Activated naive CD4-positive, alpha-beta T cell treated with anti-CD3 and anti-CD28 coated beads for 36 hours (primary cell): ENCODE measurements around the gene PIGN. TPM values are rescaled to one million over a fixed set of nuclear protein-coding genes. Genes with fewer than 3 reads are reported as not detected.
"Not testable (repeated sequence)": the region's sequence is repeated elsewhere in the genome, so short reads cannot be mapped to it uniquely, and the experiment has no call there.

Source experiments
- CTCF ChIA-PET: fragments of 350-600 bp; sonication (Branson Sonifier 250); formaldehyde crosslinking; loops from one replicate; lab custom pipeline; 2021; ENCODE audit warnings: antibody characterized with exemption; lab: Charles Lee
- DNase-seq: peaks from one replicate; pipeline ENCODE4 v3.0.0-alpha.2; 2020
- H3K27ac Mint-ChIP-seq: one replicate; pipeline ENCODE4 v1.8.0; 2021; ENCODE audit warnings: mild to moderate bottlenecking, mixed read lengths
- H3K27me3 Mint-ChIP-seq: one replicate; pipeline ENCODE4 v1.8.0; 2021; ENCODE audit warnings: low read depth, mixed read lengths
- H3K36me3 Mint-ChIP-seq: one replicate; pipeline ENCODE4 v1.8.0; 2021; ENCODE audit warnings: low read depth, mixed read lengths
- H3K4me1 Mint-ChIP-seq: one replicate; pipeline ENCODE4 v1.8.0; 2021; ENCODE audit warnings: low read depth, mixed read lengths
- H3K4me3 Mint-ChIP-seq: one replicate; pipeline ENCODE4 v1.8.0; 2021; ENCODE audit warnings: mild to moderate bottlenecking, moderate library complexity, mixed read lengths
- H3K9me3 Mint-ChIP-seq: one replicate; pipeline ENCODE4 v1.8.0; 2021; ENCODE audit warnings: mixed read lengths
- intact Hi-C: fragments of 100-400 bp; cut with micrococcal nuclease; formaldehyde crosslinking; loops from one replicate; pipeline ENCODE4 v1.15.1; 2023
- total RNA-seq, 2 experiments: library from RNA; stranded (reverse); gene quantifications; one replicate each; pipeline ENCODE4 v1.2.3, GENCODE V29; 2021

The PIGN gene
- total RNA-seq, 2 experiments from 2014 or later: 21.2 to 22.6 TPM

DNA sequence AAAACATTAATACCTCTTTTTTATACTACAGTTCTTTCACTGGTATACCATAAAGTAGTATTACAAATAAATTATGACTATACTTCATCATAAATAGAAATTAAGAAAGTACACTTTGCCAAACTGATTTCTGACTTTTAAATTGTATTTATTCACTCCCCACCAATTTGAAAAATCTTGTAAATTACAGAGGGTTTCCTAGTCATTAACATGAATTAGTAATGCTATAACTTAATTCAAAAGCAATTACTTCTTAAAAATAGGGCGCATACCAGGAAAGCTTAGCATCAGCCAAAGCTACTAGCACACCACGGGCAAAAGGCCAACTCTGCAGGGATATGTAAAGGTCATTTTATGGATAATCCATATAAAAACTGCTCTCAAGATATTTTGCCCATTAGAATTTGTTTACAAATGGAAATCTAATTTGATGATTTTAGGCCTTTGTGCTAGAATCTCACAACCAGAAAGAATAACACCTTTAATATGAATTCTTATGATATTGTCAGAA, 142.3 kb downstream of the PIGN start:
- Mint-ChIP-seq H3K27ac (no peak overlapping the region), H3K27me3 (no peaks in the 10 kb centered on the region), H3K36me3 (peaks cover 27% of the 10 kb centered on the region), H3K9me3 (peaks cover 9% of the 10 kb centered on the region), H3K4me3 (no peak overlapping the region), H3K4me1 (no peaks in the 10 kb centered on the region)
- DNase-seq: no peak
- CTCF ChIA-PET: no interaction called here
- intact Hi-C loops: no loop called here

DNA sequence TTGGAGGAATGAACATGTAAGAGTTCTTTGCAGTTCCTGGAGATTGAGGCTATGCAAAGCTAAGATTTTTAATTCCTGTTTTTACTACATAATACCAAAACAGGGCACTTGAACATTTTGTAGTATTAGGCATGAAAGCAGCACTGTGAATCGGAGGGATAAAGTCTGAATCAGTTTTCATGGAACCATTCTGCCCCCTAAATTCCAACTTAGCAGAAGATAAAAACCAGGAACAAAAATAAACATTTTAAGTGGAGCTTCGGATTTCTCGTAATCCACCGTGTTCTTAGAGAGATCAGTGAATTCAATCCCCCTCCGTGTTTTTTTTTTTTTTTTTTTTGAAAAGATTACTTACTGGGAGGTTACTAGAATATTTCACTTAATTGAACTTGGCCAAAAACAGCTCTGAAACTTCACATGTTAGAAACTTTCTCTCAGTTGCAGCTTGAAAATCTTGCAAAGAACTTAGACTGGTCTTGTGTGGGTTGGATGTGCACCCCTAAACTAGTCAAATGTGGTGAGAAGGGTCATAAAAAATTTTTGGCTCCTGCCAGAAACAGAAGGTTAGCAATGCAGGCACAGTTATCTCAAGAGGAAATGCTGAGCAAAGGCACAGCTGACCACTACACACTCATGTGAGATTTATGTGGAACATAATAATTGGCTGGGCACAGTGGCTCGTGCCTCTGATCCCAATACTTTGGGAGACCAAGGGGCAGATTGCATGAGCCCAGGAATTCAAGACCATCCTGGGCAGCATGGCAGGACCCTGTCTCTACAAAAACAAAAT, 148.7 kb downstream of the PIGN start:
- Mint-ChIP-seq H3K4me1 (peaks cover 17% of the 10 kb centered on the region), H3K4me3 (no peak overlapping the region), H3K27ac (no peak overlapping the region), H3K36me3 (peaks cover 2% of the 10 kb centered on the region), H3K27me3 (no peaks in the 10 kb centered on the region), H3K9me3 (no peaks in the 10 kb centered on the region)
- intact Hi-C loops: no loop called here
- DNase-seq: no peak
- CTCF ChIA-PET: no interaction called here

- intact Hi-C loops: no loop called here
- Mint-ChIP-seq H3K4me1 (peaks cover 23% of the 10 kb centered on the region), H3K36me3 (peaks cover 2% of the 10 kb centered on the region), H3K27me3 (no peaks in the 10 kb centered on the region), H3K9me3 (no peaks in the 10 kb centered on the region), H3K4me3 (no peak overlapping the region), H3K27ac (no peak overlapping the region)
- no peak for DNase-seq
- CTCF ChIA-PET: no interaction called here
Measured at GRCh38 chr18:62037012-62037742, 149.7 kb downstream of the PIGN start.

DNA sequence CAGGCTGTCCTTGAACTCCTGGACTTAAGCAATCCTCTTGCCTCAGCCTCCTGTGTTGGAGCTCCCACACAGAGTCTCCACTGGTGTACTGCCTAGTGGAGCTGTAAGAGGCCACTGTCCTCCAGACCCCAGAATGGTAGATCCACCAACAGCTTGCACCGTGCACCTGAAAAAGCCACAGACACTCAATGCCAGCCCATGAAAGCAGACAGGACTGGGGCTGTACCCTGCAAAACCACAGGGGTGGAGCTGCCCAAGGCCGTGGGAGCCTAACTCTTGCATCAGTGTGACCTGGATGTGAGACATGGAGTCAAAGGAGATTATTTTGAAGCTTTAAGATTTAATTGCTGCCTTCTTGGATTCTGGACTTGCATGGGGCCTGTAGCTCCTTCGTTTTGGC, 152.6 kb downstream of the PIGN start:
- H3K27ac Mint-ChIP-seq, H3K9me3 Mint-ChIP-seq, H3K4me3 Mint-ChIP-seq, H3K27me3 Mint-ChIP-seq, H3K36me3 Mint-ChIP-seq, CTCF ChIA-PET, intact Hi-C loops: not testable (repeated sequence)
- H3K4me1 Mint-ChIP-seq: peaks cover 23% of the 10 kb centered on the region
- DNase-seq: peak; percentile 42

DNA sequence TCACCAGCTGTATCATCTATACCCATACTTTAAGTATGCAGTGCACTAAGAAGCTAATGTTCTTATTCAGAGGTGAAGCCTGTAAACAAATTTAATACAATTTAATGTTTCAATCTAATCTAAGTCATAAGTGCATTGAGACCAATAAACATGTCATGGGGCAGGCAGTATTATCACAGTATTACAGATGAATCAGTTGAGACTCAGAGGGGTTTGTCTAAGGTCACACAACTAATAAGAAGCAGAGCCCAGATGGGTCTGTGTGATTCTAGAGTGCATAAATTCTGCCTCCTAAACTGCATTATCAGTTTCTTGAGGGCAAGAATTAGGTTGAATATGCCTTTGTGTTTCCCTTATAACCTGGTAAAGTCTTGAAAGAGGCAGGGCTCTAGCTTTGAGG, 153.1 kb downstream of the PIGN start:
- no peak overlapping the region for H3K4me3 Mint-ChIP-seq
- no peak for DNase-seq
- CTCF ChIA-PET: interaction anchor here (0.6 kb wide), 1 partner anchor 12 kb away, joined by 3 read pairs; no protein-coding TSS in a partner anchor
- peaks cover 23% of the 10 kb centered on the region for H3K4me1 Mint-ChIP-seq
- H3K9me3 Mint-ChIP-seq: no peaks in the 10 kb centered on the region
- H3K27ac Mint-ChIP-seq: no peak overlapping the region
- H3K27me3 Mint-ChIP-seq: no peaks in the 10 kb centered on the region
- intact Hi-C loops: loop anchor here (1.0 to 2.0 kb wide), 2 partner anchors 57 to 69 kb away; no protein-coding TSS in a partner anchor
- H3K36me3 Mint-ChIP-seq: no peaks in the 10 kb centered on the region

- H3K36me3 Mint-ChIP-seq: no peaks in the 10 kb centered on the region
- H3K9me3 Mint-ChIP-seq: no peaks in the 10 kb centered on the region
- peaks cover 23% of the 10 kb centered on the region for H3K4me1 Mint-ChIP-seq
- intact Hi-C loops: loop anchor here (1.0 to 2.0 kb wide), 2 partner anchors 57 to 70 kb away; no protein-coding TSS in a partner anchor
- H3K27me3 Mint-ChIP-seq: no peaks in the 10 kb centered on the region
- no peak overlapping the region for H3K4me3 Mint-ChIP-seq
- no peak overlapping the region for H3K27ac Mint-ChIP-seq
- DNase-seq: no peak
- CTCF ChIA-PET: interaction anchor here (0.6 kb wide), 1 partner anchor 13 kb away, joined by 3 read pairs; no protein-coding TSS in a partner anchor
Measured at GRCh38 chr18:62033207-62033606, 153.6 kb downstream of the PIGN start.

DNA sequence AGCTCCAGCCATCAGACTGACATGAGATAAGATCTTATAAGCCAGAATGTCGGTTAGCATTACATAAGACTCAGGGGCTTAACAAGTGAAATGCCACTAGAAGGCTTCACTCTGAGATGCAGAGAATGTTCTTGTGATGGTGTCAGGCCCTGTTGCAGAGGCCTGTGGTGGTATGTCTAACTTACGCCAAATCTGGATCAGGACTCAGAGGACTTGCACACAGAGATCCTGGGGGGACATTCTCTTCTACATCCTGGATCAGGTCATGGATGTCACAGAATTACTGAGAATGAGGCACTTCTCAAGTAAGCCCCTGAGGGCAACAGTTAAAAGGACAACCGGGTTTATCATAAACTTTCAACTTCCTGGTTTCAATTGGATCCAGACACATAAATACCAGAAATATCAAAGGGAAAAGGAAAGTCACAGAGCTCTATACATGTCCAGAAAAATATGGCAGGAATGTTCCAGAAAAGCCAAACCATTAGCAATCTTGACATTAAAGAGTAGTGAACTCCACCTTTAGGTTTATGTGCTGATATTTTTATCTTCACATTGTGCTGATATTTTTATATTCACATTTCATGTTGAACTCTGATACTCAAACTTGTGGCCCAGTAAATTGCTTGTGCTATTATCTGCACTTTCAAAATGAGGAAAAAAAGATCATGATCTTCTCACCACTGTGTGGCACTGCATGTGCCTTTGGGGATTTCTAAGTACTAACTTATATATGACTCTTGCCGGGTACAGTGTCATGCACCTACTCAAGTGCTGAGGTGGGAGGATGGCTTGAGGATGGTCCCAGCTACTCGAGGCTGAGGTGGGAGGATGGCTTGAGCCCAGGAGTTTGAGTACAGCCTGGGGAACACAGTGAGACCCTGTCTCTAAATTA, 156.5 kb downstream of the PIGN start:
- peaks cover 21% of the 10 kb centered on the region for H3K4me1 Mint-ChIP-seq
- intact Hi-C loops: loop anchor here (2.0 kb wide), 1 partner anchor 100 kb away; no protein-coding TSS in a partner anchor
- no peaks in the 10 kb centered on the region for H3K36me3 Mint-ChIP-seq
- no peaks in the 10 kb centered on the region for H3K9me3 Mint-ChIP-seq
- no peak for DNase-seq
- CTCF ChIA-PET: interaction anchor here (0.7 kb wide), 1 partner anchor 16 kb away, joined by 3 read pairs; no protein-coding TSS in a partner anchor
- no peak overlapping the region for H3K4me3 Mint-ChIP-seq
- no peaks in the 10 kb centered on the region for H3K27me3 Mint-ChIP-seq
- no peak overlapping the region for H3K27ac Mint-ChIP-seq

DNA sequence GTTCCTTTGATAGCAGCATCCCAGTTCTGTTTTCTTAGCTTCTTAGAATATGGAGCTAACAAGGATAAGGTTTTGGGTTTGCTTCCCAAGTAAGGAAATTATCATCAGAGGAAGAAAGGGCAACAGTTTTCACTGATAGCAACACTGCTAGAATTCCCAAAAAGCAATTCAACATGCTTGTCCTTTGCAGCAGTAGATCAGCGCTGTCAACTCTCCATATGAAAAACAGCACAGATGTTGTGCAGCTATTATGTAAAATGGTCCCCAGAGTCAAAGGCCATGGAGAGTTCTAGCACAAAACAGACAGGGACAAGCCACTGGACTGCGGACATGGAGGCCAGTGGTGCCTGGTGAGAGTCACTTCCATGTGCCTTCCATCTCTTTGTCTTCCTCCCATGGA, 158.1 kb downstream of the PIGN start:
- no peak overlapping the region for H3K4me3 Mint-ChIP-seq
- CTCF ChIA-PET: no interaction called here
- intact Hi-C loops: no loop called here
- no peak for DNase-seq
- H3K27me3 Mint-ChIP-seq: no peaks in the 10 kb centered on the region
- H3K27ac Mint-ChIP-seq: no peak overlapping the region
- H3K36me3 Mint-ChIP-seq: no peaks in the 10 kb centered on the region
- H3K4me1 Mint-ChIP-seq: peaks cover 11% of the 10 kb centered on the region
- H3K9me3 Mint-ChIP-seq: no peaks in the 10 kb centered on the region

DNA sequence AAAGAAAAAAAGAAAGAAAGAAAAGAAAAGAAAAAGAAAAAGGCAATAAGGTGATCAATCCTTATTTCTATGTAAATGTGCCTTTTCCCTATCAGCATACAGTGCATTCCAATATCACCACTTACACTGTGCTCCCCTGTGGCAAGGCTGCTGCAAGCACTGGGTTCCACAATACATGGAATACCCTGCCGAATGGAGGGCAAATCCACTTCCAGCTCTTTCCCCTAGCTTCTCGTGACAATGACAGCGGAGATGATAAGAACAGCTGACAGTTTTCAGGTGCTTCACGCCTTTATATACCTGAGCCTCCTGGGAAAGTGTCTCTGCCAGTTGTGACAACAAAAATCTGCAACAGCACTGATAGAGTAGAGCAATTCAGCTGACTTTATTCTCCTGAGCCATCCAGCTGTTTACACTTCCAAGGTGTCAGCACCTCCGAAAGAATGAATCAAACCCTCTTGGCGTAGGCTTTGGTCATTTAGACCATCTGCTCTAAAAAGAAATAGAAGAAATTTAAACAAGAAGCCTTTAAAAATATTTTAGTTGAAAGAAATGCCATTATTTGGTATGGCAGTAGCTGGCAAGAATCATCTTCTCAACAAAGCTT, 158.8 kb downstream of the PIGN start:
- Mint-ChIP-seq H3K27me3 (no peaks in the 10 kb centered on the region), H3K4me1 (peaks cover 4% of the 10 kb centered on the region), H3K4me3 (no peak overlapping the region), H3K36me3 (no peaks in the 10 kb centered on the region), H3K27ac (no peak overlapping the region), H3K9me3 (no peaks in the 10 kb centered on the region)
- intact Hi-C loops: no loop called here
- CTCF ChIA-PET: interaction anchor here (0.6 kb wide), 1 partner anchor 1832 kb away, joined by 3 read pairs; no protein-coding TSS in a partner anchor
- no peak for DNase-seq

- no peaks in the 10 kb centered on the region for H3K36me3 Mint-ChIP-seq
- H3K4me1 Mint-ChIP-seq: no peaks in the 10 kb centered on the region
- CTCF ChIA-PET: no interaction called here
- DNase-seq: no peak
- intact Hi-C loops: no loop called here
- H3K27me3 Mint-ChIP-seq: no peaks in the 10 kb centered on the region
- H3K27ac Mint-ChIP-seq: no peak overlapping the region
- H3K4me3 Mint-ChIP-seq: no peak overlapping the region
- no peaks in the 10 kb centered on the region for H3K9me3 Mint-ChIP-seq
Measured at GRCh38 chr18:62026586-62026985, 160.3 kb downstream of the PIGN start.

DNA sequence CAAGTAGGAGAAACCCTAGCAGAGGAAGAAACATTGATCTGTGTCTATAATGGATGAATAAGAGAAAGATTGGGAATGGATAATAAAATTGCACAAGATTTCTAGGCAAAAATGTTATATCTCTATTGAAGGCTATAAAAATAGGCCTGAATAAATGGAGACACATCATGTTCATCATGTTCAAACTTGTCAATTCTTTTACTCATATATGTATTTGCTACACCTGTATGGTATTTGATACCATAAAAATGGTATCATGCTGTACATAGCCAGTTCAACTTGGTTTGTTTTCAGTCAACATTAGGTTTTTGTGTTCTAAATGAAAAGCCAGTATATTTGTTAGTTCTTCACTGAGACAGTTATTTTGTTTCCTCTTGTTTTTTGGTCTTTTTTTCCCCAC, 161.9 kb downstream of the PIGN start:
- no peaks in the 10 kb centered on the region for H3K36me3 Mint-ChIP-seq
- H3K27me3 Mint-ChIP-seq: no peaks in the 10 kb centered on the region
- no peak for DNase-seq
- CTCF ChIA-PET: no interaction called here
- no peaks in the 10 kb centered on the region for H3K4me1 Mint-ChIP-seq
- H3K9me3 Mint-ChIP-seq: no peaks in the 10 kb centered on the region
- no peak overlapping the region for H3K4me3 Mint-ChIP-seq
- intact Hi-C loops: no loop called here
- H3K27ac Mint-ChIP-seq: no peak overlapping the region
